DLD1 (cell line): Measurements from ENCODE around the gene PRPF31.
"Not testable (repeated sequence)": the region's sequence is repeated elsewhere in the genome, so short reads cannot be mapped to it uniquely, and the experiment has no call there.

Experiments used
- in situ Hi-C: cut with HindIII; loops from 2 replicates; pipeline ENCODE4 v1.10.0; 2017; ENCODE audit warnings: low sequenced_read_pairs

The PRPF31 gene

DNA sequence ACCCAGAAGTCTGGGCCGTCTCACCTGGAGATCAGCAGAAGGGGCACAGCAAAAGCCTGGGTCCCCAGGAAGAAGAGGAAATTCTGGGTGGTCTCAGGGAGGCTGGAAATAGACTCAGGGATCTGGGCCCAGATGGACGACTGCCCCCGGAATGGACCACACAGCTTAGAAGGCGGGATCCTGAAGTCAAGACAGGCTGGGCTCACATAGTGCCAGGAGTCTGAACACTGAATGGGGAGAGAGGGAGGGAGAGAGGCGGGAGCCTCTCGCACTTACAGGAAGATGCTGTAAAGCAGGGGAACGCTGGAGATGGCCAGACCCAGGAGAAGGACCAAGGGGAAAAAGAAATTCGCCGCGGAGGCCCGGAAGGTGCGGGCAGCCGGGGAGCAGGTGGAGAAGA lies 45.3 kb downstream of the PRPF31 start:
- in situ Hi-C loops: no loop called here

DNA sequence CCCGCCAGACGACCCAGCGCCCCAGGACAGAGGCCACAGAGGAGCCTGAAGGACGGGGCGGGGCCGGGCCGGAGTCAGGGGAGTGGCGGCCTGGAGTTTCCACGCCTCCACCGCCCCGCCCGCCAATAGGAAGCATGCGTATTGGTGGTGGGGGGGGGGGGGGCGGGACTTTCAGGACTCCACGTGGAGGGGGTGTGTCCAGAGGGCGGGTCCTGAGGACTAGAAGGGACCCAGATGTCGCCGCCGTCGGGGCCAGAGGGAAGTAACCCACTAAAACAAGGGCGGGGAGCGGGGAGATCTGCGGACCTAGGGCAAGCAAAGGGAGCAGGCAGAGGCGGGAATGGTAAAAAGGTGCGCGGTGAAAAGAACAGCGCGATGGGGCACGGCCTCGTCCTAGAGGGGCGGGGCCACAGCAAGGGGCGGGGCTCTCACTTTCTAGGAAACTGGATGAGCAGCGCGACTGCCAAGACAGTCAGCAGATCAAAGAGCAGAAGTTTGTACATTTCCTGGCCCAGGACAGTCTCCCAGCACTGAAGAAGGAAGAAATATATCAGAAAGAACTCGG lies 46.8 kb downstream of the PRPF31 start:
- in situ Hi-C loops: no loop called here

DNA sequence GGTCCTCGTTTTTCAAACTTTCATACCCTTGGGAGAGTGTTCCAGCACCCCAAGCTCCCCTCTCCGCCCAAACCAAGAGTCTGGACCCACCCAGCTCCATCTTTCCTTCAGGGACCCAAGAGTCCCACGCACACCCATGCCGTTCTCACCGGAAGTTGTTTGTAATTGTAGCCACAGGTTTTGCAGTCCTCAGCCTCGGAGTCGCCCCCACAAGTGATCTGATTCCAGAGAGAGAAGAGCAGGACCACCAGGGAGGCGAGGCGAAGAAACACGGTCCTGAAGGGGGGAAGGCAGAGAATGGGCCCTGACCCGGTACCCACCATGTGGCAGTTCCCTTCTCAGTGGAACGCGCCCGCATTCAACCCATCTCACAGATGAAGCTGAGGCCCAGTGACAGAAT lies 47.3 kb downstream of the PRPF31 start:
- in situ Hi-C loops: no loop called here

GRCh38 chr19:54164369-54165068 lies 49.0 kb downstream of the PRPF31 start:
- in situ Hi-C loops: no loop called here

GRCh38 chr19:54165222-54165621 lies 49.7 kb downstream of the PRPF31 start:
- in situ Hi-C loops: no loop called here

- in situ Hi-C loops: no loop called here
These were observed 52.8 kb downstream of the PRPF31 start for GRCh38 chr19:54168174-54168917.

DNA sequence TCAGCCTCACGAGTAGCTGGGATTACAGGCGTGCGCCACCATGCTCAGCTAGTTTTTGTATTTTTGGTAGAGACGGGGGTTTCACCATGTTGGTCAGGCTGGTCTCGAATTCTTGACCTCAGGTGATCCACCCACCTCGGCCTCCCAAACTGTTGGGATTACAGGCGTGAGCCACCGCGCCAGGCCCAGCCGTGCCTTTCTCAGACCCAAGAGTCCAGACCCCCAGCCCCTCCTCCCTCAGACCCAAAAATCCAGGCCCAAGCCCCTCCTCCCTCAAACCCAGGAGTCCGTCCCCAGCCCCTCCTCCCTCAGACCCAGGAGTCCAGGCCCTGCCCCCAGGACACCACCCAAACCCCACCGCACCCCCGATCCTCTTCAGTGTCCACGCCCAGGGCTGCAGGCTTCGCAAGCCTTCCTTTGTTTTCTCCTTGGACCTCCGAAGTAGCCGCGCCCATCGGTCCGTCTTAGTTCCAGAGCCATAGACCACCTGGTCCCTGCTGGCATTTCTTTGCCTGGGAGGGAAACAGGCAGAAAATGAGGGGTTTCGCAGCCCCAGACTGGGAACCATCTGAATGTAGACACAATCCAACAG lies 53.7 kb downstream of the PRPF31 start:
- in situ Hi-C loops: no loop called here

DNA sequence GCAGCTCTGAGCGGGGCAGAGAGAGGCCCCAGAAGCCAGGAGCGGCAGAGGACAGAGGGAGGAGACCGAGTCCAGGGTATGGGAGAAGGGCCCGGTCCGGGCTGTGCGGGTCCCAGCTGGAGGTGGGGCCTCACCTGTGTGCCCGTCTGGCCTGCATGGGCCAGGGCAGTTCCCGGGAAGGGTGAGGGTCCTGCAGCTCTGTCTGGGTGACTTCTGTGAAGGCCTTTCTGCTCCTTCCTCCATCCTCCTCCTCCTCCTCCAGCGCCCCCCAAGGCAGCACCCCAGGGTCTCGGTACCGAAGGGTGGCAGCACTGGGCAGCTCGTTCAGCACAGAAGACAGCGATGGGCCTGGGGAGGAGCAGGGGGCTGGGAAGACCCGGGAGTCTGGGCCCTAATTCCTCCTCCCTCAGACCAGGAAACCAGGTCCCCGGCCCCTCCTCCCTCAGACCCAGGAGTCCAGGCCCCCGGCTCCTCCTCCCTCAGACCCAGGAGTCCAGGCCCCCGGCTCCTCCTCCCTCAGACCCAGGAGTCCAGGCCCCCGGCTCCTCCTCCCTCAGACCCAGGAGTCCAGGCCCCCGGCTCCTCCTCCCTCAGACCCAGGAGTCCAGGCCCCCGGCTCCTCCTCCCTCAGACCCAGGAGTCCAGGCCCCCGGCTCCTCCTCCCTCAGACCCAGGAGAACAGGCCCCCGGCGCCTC lies 56.3 kb downstream of the PRPF31 start:
- in situ Hi-C loops: not testable (repeated sequence)

DNA sequence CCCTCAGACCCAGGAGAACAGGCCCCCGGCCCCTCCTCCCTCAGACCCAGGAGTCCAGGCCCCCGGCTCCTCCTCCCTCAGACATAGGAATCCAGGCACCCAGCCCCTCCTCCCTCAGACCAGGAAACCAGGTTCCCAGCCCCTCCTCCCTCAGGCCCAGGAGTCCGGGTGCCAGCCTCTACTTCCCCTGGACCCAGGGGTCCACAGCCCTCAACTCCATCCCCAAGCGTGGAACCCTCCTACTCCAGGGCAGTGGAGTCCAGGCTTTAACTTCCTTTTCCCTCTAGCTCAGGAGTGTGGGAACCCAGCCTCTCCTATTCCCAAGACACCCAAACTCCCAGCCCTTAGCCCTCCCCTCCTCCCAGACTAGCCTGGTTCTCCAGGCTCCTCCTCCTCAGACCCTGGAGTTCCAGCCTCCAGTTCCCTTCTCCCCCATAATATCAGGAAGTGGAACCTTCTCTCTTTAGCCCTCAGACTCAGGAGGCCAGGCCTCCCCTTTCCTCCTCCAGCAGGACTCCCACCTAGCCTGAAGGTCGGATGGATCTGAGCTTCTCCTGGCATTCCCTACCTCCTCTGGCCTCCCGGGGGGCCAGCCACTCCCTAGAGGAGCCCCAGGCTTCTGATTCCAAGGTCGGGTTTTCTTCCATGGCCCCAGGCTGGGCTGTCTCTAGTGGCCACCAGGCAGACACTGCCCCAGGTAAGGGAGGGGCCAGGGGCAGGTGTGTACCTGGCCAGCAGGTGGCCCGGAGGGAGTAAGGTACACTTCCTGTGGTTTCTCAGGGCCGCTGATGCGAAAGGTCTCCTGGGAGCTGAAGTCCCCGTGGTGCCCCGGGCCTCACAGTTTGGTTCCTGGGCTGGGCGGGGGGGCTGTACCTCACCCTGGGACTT lies 57.2 kb downstream of the PRPF31 start, which contains the start of gene TMC4:
Gene TMC4 (minus strand): TSS at position 690 of the 888 bp plus-strand sequence. CDS start 43 bp downstream, at position 647.
- in situ Hi-C loops: no loop called here

DNA sequence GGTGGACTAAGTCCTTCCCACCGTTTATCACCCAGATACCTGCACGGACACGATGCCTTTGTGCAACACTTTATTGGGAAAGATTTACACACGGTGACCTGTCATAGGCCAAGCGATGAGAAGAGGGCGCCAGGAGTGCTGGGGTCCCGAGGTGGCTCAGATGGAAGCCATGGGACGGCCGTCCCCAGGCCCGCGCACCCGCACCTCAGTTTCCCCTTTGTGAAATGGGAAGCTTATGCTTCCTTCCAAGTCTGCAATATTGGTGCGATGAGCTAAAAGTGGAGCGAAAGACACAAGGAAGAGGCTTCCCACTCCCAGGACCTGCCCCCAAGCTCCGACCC lies 57.8 kb downstream of the PRPF31 start:
- in situ Hi-C loops: no loop called here

- in situ Hi-C loops: no loop called here
These were observed 58.6 kb downstream of the PRPF31 start for GRCh38 chr19:54173951-54174834.

- in situ Hi-C loops: no loop called here
These were observed 63.2 kb downstream of the PRPF31 start for GRCh38 chr19:54178581-54179261.

DNA sequence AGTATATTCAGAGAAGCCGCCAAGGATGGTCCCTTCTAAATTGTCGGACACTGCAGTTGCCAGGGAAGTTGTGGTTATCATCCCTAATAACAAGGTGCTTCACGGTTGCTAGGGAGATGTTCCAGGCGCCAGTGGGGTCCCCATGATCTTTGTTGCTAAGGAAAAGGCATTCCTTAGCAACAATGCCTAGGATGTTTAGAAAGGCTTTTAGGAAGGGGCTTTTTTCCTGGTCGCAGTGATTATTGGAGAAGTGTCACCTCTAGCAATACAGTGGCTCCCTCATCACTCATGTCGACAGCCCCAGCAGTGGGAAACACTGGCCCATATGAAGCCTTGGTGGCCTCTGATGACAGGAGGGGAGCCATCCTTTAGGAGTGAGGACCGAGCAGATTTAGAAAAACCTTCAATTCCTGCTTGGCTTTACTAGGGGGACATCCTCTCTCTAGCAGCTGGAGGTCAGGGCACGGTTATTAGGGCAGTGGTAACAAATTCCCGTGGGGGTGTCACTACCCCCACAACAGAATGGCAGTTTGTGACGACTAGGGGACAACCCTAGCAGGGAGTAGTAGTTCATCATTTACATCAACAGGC lies 63.8 kb downstream of the PRPF31 start:
- in situ Hi-C loops: no loop called here

- in situ Hi-C loops: no loop called here
These were observed 64.4 kb downstream of the PRPF31 start for GRCh38 chr19:54179921-54180461.

- in situ Hi-C loops: no loop called here
These were observed 65.1 kb downstream of the PRPF31 start for GRCh38 chr19:54180691-54181091.
